Measurements from ENCODE around the gene OR6A2.

Gene OR6A2

DNA sequence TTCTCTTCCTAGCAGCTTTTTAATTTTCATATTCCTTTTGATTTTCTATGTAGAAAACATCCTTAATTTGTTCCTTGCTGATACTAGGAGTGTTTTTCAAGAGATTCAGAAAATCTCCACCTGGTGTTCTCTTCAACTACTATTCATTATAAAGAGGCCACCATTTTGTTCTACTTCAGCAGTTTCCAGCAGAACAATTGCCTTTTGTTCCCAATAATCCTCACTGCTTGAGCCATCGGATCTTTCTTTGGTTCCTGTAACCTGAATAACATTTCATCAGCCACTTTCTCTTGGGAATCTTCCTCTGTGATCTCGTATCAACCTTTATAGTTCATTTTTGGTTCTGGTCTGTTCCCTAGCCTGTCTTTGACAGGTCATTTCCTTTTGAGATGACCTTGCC is 44.2 kb upstream of the OR6A2 start:
- no peaks in the 10 kb centered on the region for H3K79me2 ChIP-seq (ENCODE audit: control insufficient read depth, low read length)
- H3K27me3 ChIP-seq (ENCODE audit: control insufficient read depth, low read length) = no peaks in the 10 kb centered on the region
- TF ChIP-seq EZH2phosphoT487 (IDR thresholded peaks at IDR 0.05; ENCODE audit: borderline replicate concordance, low read length) (no peak), CTCF (IDR thresholded peaks at IDR 0.05; ENCODE audit: low read depth, low read length, poor library complexity, severe bottlenecking) (no peak)
- H4K20me1 ChIP-seq (ENCODE audit: control insufficient read depth, insufficient read depth, low read depth, low read length) = no peaks in the 10 kb centered on the region
- no peak overlapping the region for H3K4me3 ChIP-seq (ENCODE audit: low read length)
- no peaks in the 10 kb centered on the region for H3K9me2 ChIP-seq (replicated peaks; ENCODE audit: control insufficient read depth, low read length)
- no peak overlapping the region for H3K4me2 ChIP-seq (ENCODE audit: low read length)
- no peaks in the 10 kb centered on the region for H3K4me1 ChIP-seq (ENCODE audit: control insufficient read depth, low read length)
- H3K36me3 ChIP-seq (ENCODE audit: control insufficient read depth, low read length) = no peaks in the 10 kb centered on the region
- no peaks in the 10 kb centered on the region for H3K9me3 ChIP-seq (ENCODE audit: control insufficient read depth, insufficient read depth, low read length)
- H3F3A ChIP-seq (ENCODE audit: control insufficient read depth, insufficient read depth) = no peaks in the 10 kb centered on the region
- H3K27ac ChIP-seq (ENCODE audit: low read depth, low read length) = no peak overlapping the region

DNA sequence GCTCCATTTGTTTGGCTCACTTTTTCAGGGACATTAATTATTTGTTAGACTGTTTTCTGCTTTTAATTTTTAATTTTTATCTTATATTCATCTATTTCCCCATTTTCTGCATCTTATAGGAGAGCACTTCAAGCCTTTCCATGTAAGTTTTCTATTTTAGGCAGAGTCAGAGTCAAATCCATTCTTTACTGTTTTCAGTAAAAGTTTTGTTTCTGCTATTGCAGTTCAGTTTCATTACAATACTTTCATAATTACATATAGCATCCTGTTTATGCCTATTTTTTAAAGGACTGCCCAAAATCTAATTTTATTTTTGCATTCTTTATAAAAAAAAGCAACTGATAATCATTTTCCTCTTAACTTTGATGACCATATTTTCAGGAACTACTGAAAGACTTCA is 42.2 kb upstream of the OR6A2 start:
- H3K27ac ChIP-seq (ENCODE audit: low read depth, low read length) = no peak overlapping the region
- no peaks in the 10 kb centered on the region for H3K9me3 ChIP-seq (ENCODE audit: control insufficient read depth, insufficient read depth, low read length)
- H3K79me2 ChIP-seq (ENCODE audit: control insufficient read depth, low read length) = no peaks in the 10 kb centered on the region
- no peaks in the 10 kb centered on the region for H3K27me3 ChIP-seq (ENCODE audit: control insufficient read depth, low read length)
- no peak overlapping the region for H3K4me3 ChIP-seq (ENCODE audit: low read length)
- no peaks in the 10 kb centered on the region for H3F3A ChIP-seq (ENCODE audit: control insufficient read depth, insufficient read depth)
- no peaks in the 10 kb centered on the region for H3K9me2 ChIP-seq (replicated peaks; ENCODE audit: control insufficient read depth, low read length)
- no peak for TF ChIP-seq CTCF (IDR thresholded peaks at IDR 0.05; ENCODE audit: low read depth, low read length, poor library complexity, severe bottlenecking)
- no peak for TF ChIP-seq EZH2phosphoT487 (IDR thresholded peaks at IDR 0.05; ENCODE audit: borderline replicate concordance, low read length)
- no peaks in the 10 kb centered on the region for H3K36me3 ChIP-seq (ENCODE audit: control insufficient read depth, low read length)
- no peak overlapping the region for H3K4me2 ChIP-seq (ENCODE audit: low read length)
- no peaks in the 10 kb centered on the region for H4K20me1 ChIP-seq (ENCODE audit: control insufficient read depth, insufficient read depth, low read depth, low read length)
- H3K4me1 ChIP-seq (ENCODE audit: control insufficient read depth, low read length) = no peaks in the 10 kb centered on the region

GRCh38 chr11:6834021-6834420 is 34.5 kb upstream of the OR6A2 start:
- TF ChIP-seq CTCF (IDR thresholded peaks at IDR 0.05; ENCODE audit: low read depth, low read length, poor library complexity, severe bottlenecking) (no peak), EZH2phosphoT487 (IDR thresholded peaks at IDR 0.05; ENCODE audit: borderline replicate concordance, low read length) (no peak)
- H3K9me3 ChIP-seq (ENCODE audit: control insufficient read depth, insufficient read depth, low read length) = no peaks in the 10 kb centered on the region
- H3K4me3 ChIP-seq (ENCODE audit: low read length) = no peak overlapping the region
- no peaks in the 10 kb centered on the region for H3F3A ChIP-seq (ENCODE audit: control insufficient read depth, insufficient read depth)
- no peaks in the 10 kb centered on the region for H3K79me2 ChIP-seq (ENCODE audit: control insufficient read depth, low read length)
- H3K27me3 ChIP-seq (ENCODE audit: control insufficient read depth, low read length) = no peaks in the 10 kb centered on the region
- no peaks in the 10 kb centered on the region for H3K36me3 ChIP-seq (ENCODE audit: control insufficient read depth, low read length)
- no peaks in the 10 kb centered on the region for H4K20me1 ChIP-seq (ENCODE audit: control insufficient read depth, insufficient read depth, low read depth, low read length)
- H3K27ac ChIP-seq (ENCODE audit: low read depth, low read length) = no peak overlapping the region
- H3K9me2 ChIP-seq (replicated peaks; ENCODE audit: control insufficient read depth, low read length) = no peaks in the 10 kb centered on the region
- peaks cover 15% of the 10 kb centered on the region for H3K4me1 ChIP-seq (ENCODE audit: control insufficient read depth, low read length)
- no peak overlapping the region for H3K4me2 ChIP-seq (ENCODE audit: low read length)

DNA sequence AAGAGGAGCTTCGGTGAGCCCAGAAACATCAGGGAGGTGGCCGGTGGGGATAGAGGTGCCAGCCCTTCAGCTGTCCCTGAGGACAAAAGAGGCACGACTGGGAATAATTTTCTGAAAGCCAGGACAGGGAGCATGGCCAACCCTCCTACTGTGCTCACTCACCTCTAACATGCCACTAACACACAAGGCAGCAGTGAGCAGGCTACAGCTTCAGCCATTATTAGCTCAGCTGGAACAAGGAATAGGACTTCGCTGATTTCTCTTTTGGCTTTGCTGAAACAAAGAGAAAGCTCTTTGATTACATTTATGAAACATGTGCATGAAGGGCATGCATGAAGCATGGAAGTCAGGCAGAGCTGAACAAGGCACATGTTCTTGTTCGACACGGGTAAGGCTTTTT is 33.9 kb upstream of the OR6A2 start:
- TF ChIP-seq CTCF (IDR thresholded peaks at IDR 0.05; ENCODE audit: low read depth, low read length, poor library complexity, severe bottlenecking) (no peak), EZH2phosphoT487 (IDR thresholded peaks at IDR 0.05; ENCODE audit: borderline replicate concordance, low read length) (no peak)
- Histone ChIP-seq H3F3A (ENCODE audit: control insufficient read depth, insufficient read depth) (no peaks in the 10 kb centered on the region), H3K9me3 (ENCODE audit: control insufficient read depth, insufficient read depth, low read length) (no peaks in the 10 kb centered on the region), H3K27me3 (ENCODE audit: control insufficient read depth, low read length) (no peaks in the 10 kb centered on the region), H3K4me3 (ENCODE audit: low read length) (no peak overlapping the region), H4K20me1 (ENCODE audit: control insufficient read depth, insufficient read depth, low read depth, low read length) (no peaks in the 10 kb centered on the region), H3K9me2 (replicated peaks; ENCODE audit: control insufficient read depth, low read length) (no peaks in the 10 kb centered on the region), H3K4me2 (ENCODE audit: low read length) (no peak overlapping the region), H3K36me3 (ENCODE audit: control insufficient read depth, low read length) (no peaks in the 10 kb centered on the region), H3K27ac (ENCODE audit: low read depth, low read length) (no peak overlapping the region), H3K79me2 (ENCODE audit: control insufficient read depth, low read length) (no peaks in the 10 kb centered on the region), H3K4me1 (ENCODE audit: control insufficient read depth, low read length) (peaks cover 15% of the 10 kb centered on the region)
